GM12874 (cell line): ENCODE data around the gene ACSS1.

Source experiments
- CTCF ChIP-seq: IDR thresholded peaks from 2 replicates; pipeline ENCODE4 v1.5.1; 2011; ENCODE audit warnings: low read depth, mild to moderate bottlenecking, control low read depth, low read length, moderate library complexity; ENCODE audit not compliant: insufficient read depth

Gene ACSS1

GRCh38 chr20:25062841-25063240 is 4.9 kb upstream of the ACSS1 start:
- TF ChIP-seq CTCF: no peak

GRCh38 chr20:25061821-25062530 is 4.0 kb upstream of the ACSS1 start:
- no peak for TF ChIP-seq CTCF

GRCh38 chr20:25061103-25061799 is 3.3 kb upstream of the ACSS1 start:
- TF ChIP-seq CTCF: no peak

GRCh38 chr20:25059866-25060465 is 2.0 kb upstream of the ACSS1 start:
- no peak for TF ChIP-seq CTCF

- TF ChIP-seq CTCF: no peak
Measured at GRCh38 chr20:25058847-25059810, 1.2 kb upstream of the ACSS1 start.

GRCh38 chr20:25057234-25058050 is 497 bp downstream of the ACSS1 start:
- no peak for TF ChIP-seq CTCF
